ENCODE results near the gene ESRRG. TPM values are rescaled to one million over a fixed set of nuclear protein-coding genes. Genes with fewer than 3 reads are reported as not detected.

Gene ESRRG
- total and polyA plus RNA-seq, 2 of the 8 experiments (the other 6 are each of a cell fraction or from before 2014, with no cell fraction given): 0.59 to 1.4 TPM

DNA sequence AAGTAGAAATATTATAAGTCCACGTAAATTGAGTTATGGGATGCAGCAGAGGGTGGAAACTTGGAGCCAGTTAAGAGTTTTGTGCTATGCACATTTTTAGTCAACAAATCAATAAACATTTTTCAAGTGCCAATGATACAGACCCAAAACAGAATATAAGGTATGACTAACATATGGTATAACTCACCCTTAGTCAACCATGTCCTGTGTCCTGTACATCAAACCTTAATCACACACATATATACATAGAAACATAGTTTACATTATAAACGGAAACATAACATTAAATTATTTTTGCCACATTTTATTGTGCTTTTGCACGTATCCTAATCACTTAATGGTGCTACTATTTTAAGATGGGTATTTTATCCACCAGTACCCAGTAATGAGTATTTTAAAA lies 163.9 kb downstream of the ESRRG start:
- H3K56ac ChIP-seq (replicated peaks; ENCODE audit: insufficient read length, low read depth, low read length): no peak overlapping the region
- FAIRE-seq (no peak), DNase-seq (ENCODE audit: low read depth in 1 of 2, low spot score in 2 of 2) (no peak)
- no peaks in the 10 kb centered on the region for H3K79me2 ChIP-seq (ENCODE audit: control insufficient read depth in 1 of 2, insufficient read depth in 2 of 2, low read length in 2 of 2)
- H2AFZ ChIP-seq (ENCODE audit: low read length): no peak overlapping the region
- H2BK12ac ChIP-seq (ENCODE audit: low read depth, low read length): no peak overlapping the region
- no peak overlapping the region for H2AK5ac ChIP-seq (ENCODE audit: low read depth, low read length)
- no peak overlapping the region for H4K91ac ChIP-seq (replicated peaks; ENCODE audit: insufficient read length, low read length)
- H3K18ac ChIP-seq (ENCODE audit: extremely low read depth, low read length): no peak overlapping the region
- no peak overlapping the region for H2BK15ac ChIP-seq (ENCODE audit: low read length)
- H4K20me1 ChIP-seq (replicated peaks in 1 of 2; ENCODE audit: control insufficient read depth in 1 of 2, insufficient read depth in 2 of 2, low read length in 2 of 2): no peaks in the 10 kb centered on the region
- no peak overlapping the region for H4K5ac ChIP-seq (ENCODE audit: insufficient read length, low read depth, low read length)
- no peaks in the 10 kb centered on the region for H3K27me3 ChIP-seq (replicated peaks in 1 of 4; ENCODE audit: control insufficient read depth in 3 of 4, extremely low read depth in 1 of 4, insufficient read depth in 3 of 4, low read length in 3 of 4)
- no peak overlapping the region for H3K4me2 ChIP-seq (ENCODE audit: insufficient read depth in 1 of 2, low read depth in 2 of 2, low read length in 2 of 2)
- no peaks in the 10 kb centered on the region for H3K4me1 ChIP-seq (replicated peaks in 1 of 4; ENCODE audit: control insufficient read depth in 3 of 4, insufficient read depth in 4 of 4, low read length in 3 of 4)
- no peak overlapping the region for H3K4ac ChIP-seq (replicated peaks; ENCODE audit: insufficient read length, low read depth, low read length)
- H3K4me3 ChIP-seq (ENCODE audit: extremely low read depth in 1 of 4, insufficient read depth in 2 of 4, low read depth in 3 of 4, low read length in 4 of 4): no peak overlapping the region
- no peak overlapping the region for H2BK20ac ChIP-seq (ENCODE audit: low read length)
- no peaks in the 10 kb centered on the region for H3K36me3 ChIP-seq (ENCODE audit: control insufficient read depth in 2 of 4, insufficient read depth in 4 of 4, low read length in 3 of 4)
- H3K79me1 ChIP-seq (ENCODE audit: low read depth, low read length): no peaks in the 10 kb centered on the region
- H3K23ac ChIP-seq (ENCODE audit: insufficient read length): no peak overlapping the region
- H2BK120ac ChIP-seq (replicated peaks; ENCODE audit: low read depth, low read length): no peak overlapping the region
- CTCF ChIA-PET (ENCODE audit: partially characterized antibody): interaction anchor here (2.9 kb wide), 1 partner anchor 249 kb away, joined by 16 read pairs; no protein-coding TSS in a partner anchor
- H3K27ac ChIP-seq (ENCODE audit: low read depth, low read length): no peak overlapping the region
- H3K14ac ChIP-seq (ENCODE audit: insufficient read length): no peak overlapping the region
- no peak overlapping the region for H2BK5ac ChIP-seq (ENCODE audit: low read depth, low read length)
- no peaks in the 10 kb centered on the region for H3K23me2 ChIP-seq (ENCODE audit: low read depth, low read length)
- no peak overlapping the region for H3K9ac ChIP-seq (replicated peaks in 1 of 4; ENCODE audit: extremely low read depth in 1 of 4, low read depth in 3 of 4, low read length in 3 of 4)
- WGBS, 2 experiments (ENCODE audit: extremely low coverage in 1 of 2, insufficient coverage in 1 of 2, insufficient read length in 1 of 2, insufficient replicate concordance in 2 of 2, low coverage in 1 of 2, low lambda C conversion rate in 2 of 2, missing lambda C conversion rate in 1 of 2): 87% methylated on average over 3 of the region's 3 CpGs; no CpG with 5 or more reads in 1 of the 2 experiments
- POLR2A ChIA-PET (ENCODE audit: partially characterized antibody): no interaction called here
- H3K9me3 ChIP-seq (ENCODE audit: insufficient read depth in 2 of 2, low read depth in 1 of 2, low read length in 1 of 2): no peaks in the 10 kb centered on the region
- no peak overlapping the region for H4K8ac ChIP-seq (ENCODE audit: extremely low read depth, insufficient read depth, low read length)
- no peak for TF ChIP-seq CBX5 (IDR thresholded peaks at IDR 0.05; ENCODE audit: low read depth, low read length)
- TF ChIP-seq SIRT6 (IDR thresholded peaks at IDR 0.05; ENCODE audit: low read length): no peak
- TF ChIP-seq MAFK (IDR thresholded peaks at IDR 0.05; ENCODE audit: low read depth, low read length): no peak
- no peak for TF ChIP-seq CBX8 (IDR thresholded peaks at IDR 0.05; ENCODE audit: borderline replicate concordance, low read depth, low read length)
- TF ChIP-seq TCF12 (IDR thresholded peaks at IDR 0.05; ENCODE audit: low read depth, low read length): no peak
- no peak for TF ChIP-seq SIX5 (IDR thresholded peaks at IDR 0.05; ENCODE audit: low read depth, low read length)
- no peak for TF ChIP-seq HDAC6 (IDR thresholded peaks at IDR 0.05; ENCODE audit: low read depth, low read length)
- TF ChIP-seq EP300 (IDR thresholded peaks at IDR 0.05; ENCODE audit: borderline replicate concordance in 1 of 2, low read depth in 2 of 2, low read length in 2 of 2): no peak
- TF ChIP-seq RBBP5 (IDR thresholded peaks at IDR 0.05; ENCODE audit: borderline replicate concordance, low read depth, low read length): no peak
- TF ChIP-seq, protein P1, sequence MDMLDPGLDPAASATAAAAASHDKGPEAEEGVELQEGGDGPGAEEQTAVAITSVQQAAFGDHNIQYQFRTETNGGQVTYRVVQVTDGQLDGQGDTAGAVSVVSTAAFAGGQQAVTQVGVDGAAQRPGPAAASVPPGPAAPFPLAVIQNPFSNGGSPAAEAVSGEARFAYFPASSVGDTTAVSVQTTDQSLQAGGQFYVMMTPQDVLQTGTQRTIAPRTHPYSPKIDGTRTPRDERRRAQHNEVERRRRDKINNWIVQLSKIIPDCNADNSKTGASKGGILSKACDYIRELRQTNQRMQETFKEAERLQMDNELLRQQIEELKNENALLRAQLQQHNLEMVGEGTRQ (IDR thresholded peaks at IDR 0.05; ENCODE audit: low read length): no peak
- no peak for TF ChIP-seq CTBP2 (IDR thresholded peaks at IDR 0.05; ENCODE audit: borderline replicate concordance, insufficient read depth, insufficient read length, low read length)
- no peak for TF ChIP-seq HDAC2 (IDR thresholded peaks at IDR 0.05; ENCODE audit: borderline replicate concordance in 1 of 2, low read depth in 2 of 2, low read length in 2 of 2)
- no peak for TF ChIP-seq TBP (IDR thresholded peaks at IDR 0.05; ENCODE audit: low read depth, low read length)

Data from H1 (cell line).